Ovary (tissue), 3 donors: ENCODE results near the gene ETFA.

ENCODE experiments used
- POLR2A ChIP-seq: fragments of 450-650 bp; IDR thresholded peaks from one replicate; pipeline ENCODE4 v1.6.1; 2017; ENCODE audit warnings: antibody characterized with exemption, mild to moderate bottlenecking, moderate library complexity
- TF ChIP-seq, protein P1 (sequence below), 3 donors: fragments of 450-650 bp in 2 of 3; fragments of 200-600 bp in 1 of 3; IDR thresholded peaks; one replicate each; pipeline versions ENCODE4 v1.5.1 to v1.8.0; 2016 to 2022; ENCODE audit warnings: antibody characterized with exemption in 3 of 3, mild to moderate bottlenecking in 1 of 3
- donor health status: DM: no; HTN: no; CAD: no.

DNA sequence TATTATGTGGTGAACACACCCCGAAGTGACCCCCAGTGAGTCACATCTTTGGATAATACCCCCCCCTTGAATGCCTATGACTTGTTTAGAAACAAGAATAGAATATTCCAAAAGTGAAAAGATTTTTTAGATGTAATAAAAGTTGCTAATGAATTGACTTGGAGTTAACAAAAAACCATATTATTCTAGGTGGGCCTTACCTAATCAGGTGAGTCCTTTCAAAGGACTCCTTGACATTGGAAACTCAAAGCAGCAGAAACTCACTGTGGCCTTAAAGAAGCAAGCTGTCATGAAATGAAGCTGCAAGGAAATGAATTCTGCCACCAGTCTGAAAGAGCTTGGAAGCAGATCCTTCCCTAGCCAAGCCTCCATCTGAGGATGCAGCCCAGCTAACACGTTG, 14.4 kb upstream of the ETFA start:
- TF ChIP-seq, protein P1, sequence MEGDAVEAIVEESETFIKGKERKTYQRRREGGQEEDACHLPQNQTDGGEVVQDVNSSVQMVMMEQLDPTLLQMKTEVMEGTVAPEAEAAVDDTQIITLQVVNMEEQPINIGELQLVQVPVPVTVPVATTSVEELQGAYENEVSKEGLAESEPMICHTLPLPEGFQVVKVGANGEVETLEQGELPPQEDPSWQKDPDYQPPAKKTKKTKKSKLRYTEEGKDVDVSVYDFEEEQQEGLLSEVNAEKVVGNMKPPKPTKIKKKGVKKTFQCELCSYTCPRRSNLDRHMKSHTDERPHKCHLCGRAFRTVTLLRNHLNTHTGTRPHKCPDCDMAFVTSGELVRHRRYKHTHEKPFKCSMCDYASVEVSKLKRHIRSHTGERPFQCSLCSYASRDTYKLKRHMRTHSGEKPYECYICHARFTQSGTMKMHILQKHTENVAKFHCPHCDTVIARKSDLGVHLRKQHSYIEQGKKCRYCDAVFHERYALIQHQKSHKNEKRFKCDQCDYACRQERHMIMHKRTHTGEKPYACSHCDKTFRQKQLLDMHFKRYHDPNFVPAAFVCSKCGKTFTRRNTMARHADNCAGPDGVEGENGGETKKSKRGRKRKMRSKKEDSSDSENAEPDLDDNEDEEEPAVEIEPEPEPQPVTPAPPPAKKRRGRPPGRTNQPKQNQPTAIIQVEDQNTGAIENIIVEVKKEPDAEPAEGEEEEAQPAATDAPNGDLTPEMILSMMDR (IDR thresholded peaks at IDR 0.05), result no peak
- TF ChIP-seq POLR2A, result no peak
